Liver (tissue), 9 donors: ENCODE data around the gene MMP8. TPM values are rescaled to one million over a fixed set of nuclear protein-coding genes. Genes with fewer than 3 reads are reported as not detected.

Experiments used
- DNase-seq: peaks from one replicate; pipeline ENCODE4 v3.0.0-alpha.2; 2017; ENCODE audit warnings: low spot score
- H3K27ac ChIP-seq, 2 donors: one replicate each; pipeline ENCODE4 v1.7.0; 2013; ENCODE audit warnings: inconsistent platforms in 2 of 2, low read length in 2 of 2, control low read depth in 1 of 2, low read depth in 1 of 2, mild to moderate bottlenecking in 1 of 2
- H3K27me3 ChIP-seq, 4 donors: one replicate each; pipeline versions ENCODE4 v1.6.1 to v1.7.0; 2013; ENCODE audit warnings: low read length in 3 of 4, inconsistent platforms in 1 of 4, mild to moderate bottlenecking in 1 of 4, moderate library complexity in 1 of 4; ENCODE audit not compliant: control insufficient read depth in 4 of 4, insufficient read depth in 4 of 4
- H3K36me3 ChIP-seq, 4 donors: one replicate each; pipeline versions ENCODE4 v1.6.1 to v1.7.0; 2013; ENCODE audit warnings: low read length in 3 of 4, mild to moderate bottlenecking in 3 of 4, low read depth in 1 of 4, moderate library complexity in 1 of 4; ENCODE audit not compliant: control insufficient read depth in 4 of 4, insufficient read depth in 3 of 4
- H3K4me1 ChIP-seq, 4 donors: one replicate each; pipeline versions ENCODE4 v1.6.1 to v1.7.0; 2013; ENCODE audit warnings: low read length in 3 of 4, mild to moderate bottlenecking in 3 of 4, moderate library complexity in 1 of 4; ENCODE audit not compliant: control insufficient read depth in 4 of 4, insufficient read depth in 4 of 4
- H3K4me3 ChIP-seq, 3 donors: one replicate each; pipeline versions ENCODE4 v1.6.1 to v1.7.0; 2013; ENCODE audit warnings: low read length in 3 of 3, control low read depth in 1 of 3, low read depth in 1 of 3, mild to moderate bottlenecking in 1 of 3
- H3K9ac ChIP-seq, 2 donors: one replicate each; pipeline ENCODE4 v1.7.0; 2013; ENCODE audit warnings: low read length in 2 of 2, mild to moderate bottlenecking in 2 of 2, moderate library complexity in 2 of 2, control low read depth in 1 of 2, low read depth in 1 of 2
- H3K9me3 ChIP-seq, 4 donors: one replicate each; pipeline versions ENCODE4 v1.6.1 to v1.7.0; 2013; ENCODE audit warnings: low read length in 3 of 4; ENCODE audit not compliant: control insufficient read depth in 4 of 4
- CTCF ChIP-seq: fragments of 150-350 bp; IDR thresholded peaks from 2 replicates; pipeline ENCODE4 v1.5.1; 2017; ENCODE audit warnings: improper control_type of control experiment, low read depth, low read length; ENCODE audit not compliant: missing input control
- EGR1 ChIP-seq, 2 donors: IDR thresholded peaks; 2 replicates each; pipeline ENCODE4 v1.6.1; 2016 to 2018; ENCODE audit warnings: antibody characterized with exemption in 2 of 2, low read depth in 2 of 2
- FOXA1 ChIP-seq: IDR thresholded peaks from 2 replicates; pipeline ENCODE4 v1.6.1; 2016; ENCODE audit warnings: antibody characterized with exemption
- GABPA ChIP-seq, 2 donors: IDR thresholded peaks in 1 of 2; conservative IDR thresholded peaks in 1 of 2; 2 replicates each; pipeline ENCODE4 v1.6.1; 2016; ENCODE audit warnings: antibody characterized with exemption in 2 of 2, mild to moderate bottlenecking in 1 of 2, moderate library complexity in 1 of 2
- HNF4A ChIP-seq, 2 donors: conservative IDR thresholded peaks; 2 replicates each; pipeline ENCODE4 v1.6.1; 2016; ENCODE audit warnings: antibody characterized with exemption in 2 of 2, mild to moderate bottlenecking in 2 of 2
- HNF4G ChIP-seq: IDR thresholded peaks from 2 replicates; pipeline ENCODE4 v1.6.1; 2016; ENCODE audit warnings: antibody characterized with exemption
- JUND ChIP-seq, 2 donors: IDR thresholded peaks; 2 replicates each; pipeline ENCODE4 v1.6.1; 2016; ENCODE audit warnings: antibody characterized with exemption in 2 of 2
- NR2F2 ChIP-seq: IDR thresholded peaks from 2 replicates; pipeline ENCODE4 v1.6.1; 2016; ENCODE audit warnings: antibody characterized with exemption
- RAD21 ChIP-seq, 2 donors: IDR thresholded peaks; 2 replicates each; pipeline ENCODE4 v1.6.1; 2016; ENCODE audit warnings: antibody characterized with exemption in 2 of 2, mild to moderate bottlenecking in 2 of 2
- RXRA ChIP-seq, 2 donors: IDR thresholded peaks; 2 replicates each; pipeline ENCODE4 v1.6.1; 2017 to 2018; ENCODE audit warnings: antibody characterized with exemption in 2 of 2, mild to moderate bottlenecking in 1 of 2
- TAF1 ChIP-seq: conservative IDR thresholded peaks from 2 replicates; pipeline ENCODE4 v1.6.1; 2016; ENCODE audit warnings: antibody characterized with exemption, mild to moderate bottlenecking
- YY1 ChIP-seq: IDR thresholded peaks from 2 replicates; pipeline ENCODE4 v1.6.1; 2016; ENCODE audit warnings: antibody characterized with exemption, mild to moderate bottlenecking
- ZBTB33 ChIP-seq: IDR thresholded peaks from 2 replicates; pipeline ENCODE4 v1.6.1; 2016; ENCODE audit warnings: antibody characterized with exemption
- WGBS: extraction: QIAGEN DNeasy Blood & Tissue Kit; methylation state at CpG from one replicate; pipeline ENCODE4 v1.1.7; 2013; 5-methylcytosine and 5-hydroxymethylcytosine counted together
- polyA plus RNA-seq, 2 donors: library from polyadenylated mRNA; stranded (reverse) in 1 of 2; unstranded in 1 of 2; fragments of 200-250 nt in 1 of 2; fragments of >200 nt in 1 of 2; fragmentation: Nextera tagmentation in 1 of 2; extraction: Ambion mirVana in 1 of 2; gene quantifications; one replicate each; pipeline versions ENCODE4 v1.2.1 to v1.2.3, GENCODE V29; 2013 to 2015
- total RNA-seq, 2 donors: library from RNA; depleted of rRNA; stranded (reverse); fragments of >200 nt; gene quantifications; one replicate each; pipeline ENCODE4 v1.2.3, GENCODE V29; 2014
- TF ChIP-seq, protein P1 (sequence below): IDR thresholded peaks from 2 replicates; pipeline ENCODE4 v1.6.1; 2016; ENCODE audit warnings: antibody characterized with exemption
- donor health status: healthy.
- donor health status: healthy.
- donor health status: healthy.
- donor health status: healthy.
- donor health status: healthy.

Gene MMP8
- total and polyA plus RNA-seq, 4 donors: 0.15 to 3.5 (median 0.36) TPM

- TF ChIP-seq EGR1 (IDR thresholded peaks at IDR 0.05; ENCODE audit: low read depth in 2 of 2) (no peak), ZBTB33 (no peak), NR2F2 (no peak), HNF4A (conservative IDR thresholded peaks at IDR 0.05) (no peak), YY1 (no peak)
- no peak for DNase-seq
- Histone ChIP-seq H3K27me3 (no peaks in the 10 kb centered on the region), H3K36me3 (no peaks in the 10 kb centered on the region), H3K9ac (no peak overlapping the region), H3K4me1 (no peaks in the 10 kb centered on the region), H3K4me3 (no peak overlapping the region), H3K27ac (no peak overlapping the region), H3K9me3 (no peaks in the 10 kb centered on the region)
- 71% methylated on average over 1 of the region's 1 CpG for WGBS
Observed at GRCh38 chr11:102680945-102681344, 43.8 kb downstream of the MMP8 start.

- Histone ChIP-seq H3K4me3 (no peak overlapping the region), H3K9ac (no peak overlapping the region), H3K27ac (no peak overlapping the region), H3K4me1 (no peaks in the 10 kb centered on the region), H3K9me3 (no peaks in the 10 kb centered on the region), H3K36me3 (no peaks in the 10 kb centered on the region), H3K27me3 (peaks cover 0 to 2% (median 0%) of the 10 kb centered on the region in 4 donors)
- no peak for DNase-seq
- TF ChIP-seq, protein P1, sequence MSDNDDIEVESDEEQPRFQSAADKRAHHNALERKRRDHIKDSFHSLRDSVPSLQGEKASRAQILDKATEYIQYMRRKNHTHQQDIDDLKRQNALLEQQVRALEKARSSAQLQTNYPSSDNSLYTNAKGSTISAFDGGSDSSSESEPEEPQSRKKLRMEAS: no peak
- no peak for TF ChIP-seq NR2F2
- no peak for TF ChIP-seq RAD21 (IDR thresholded peaks at IDR 0.05)
- TF ChIP-seq CTCF: no peak
- TF ChIP-seq TAF1: no peak
- no peak for TF ChIP-seq EGR1 (IDR thresholded peaks at IDR 0.05; ENCODE audit: low read depth in 2 of 2)
- no peak for TF ChIP-seq JUND (IDR thresholded peaks at IDR 0.05)
- no peak for TF ChIP-seq GABPA (IDR thresholded peaks at IDR 0.05 in 1 of 2, conservative IDR thresholded peaks at IDR 0.05 in 1 of 2)
- 82% methylated on average over 2 of the region's 2 CpGs for WGBS
Observed at GRCh38 chr11:102678022-102678421, 46.7 kb downstream of the MMP8 start.

GRCh38 chr11:102676084-102676483, 48.7 kb downstream of the MMP8 start:
- Histone ChIP-seq H3K4me1 (no peaks in the 10 kb centered on the region), H3K27me3 (peaks cover 0 to 2% (median 0%) of the 10 kb centered on the region in 4 donors), H3K4me3 (no peak overlapping the region), H3K9me3 (no peaks in the 10 kb centered on the region), H3K9ac (no peak overlapping the region), H3K36me3 (no peaks in the 10 kb centered on the region), H3K27ac (no peak overlapping the region)
- TF ChIP-seq GABPA (IDR thresholded peaks at IDR 0.05 in 1 of 2, conservative IDR thresholded peaks at IDR 0.05 in 1 of 2) (no peak), HNF4A (conservative IDR thresholded peaks at IDR 0.05) (no peak), FOXA1 (no peak), NR2F2 (no peak), CTCF (no peak), EGR1 (IDR thresholded peaks at IDR 0.05; ENCODE audit: low read depth in 2 of 2) (no peak), JUND (IDR thresholded peaks at IDR 0.05) (no peak), RAD21 (IDR thresholded peaks at IDR 0.05) (no peak), RXRA (IDR thresholded peaks at IDR 0.05) (no peak), TAF1 (no peak), YY1 (no peak), HNF4G (no peak)
- TF ChIP-seq, protein P1: no peak
- 85% methylated on average over 2 of the region's 2 CpGs for WGBS
- no peak for DNase-seq
